ENCODE results near the gene TBATA.

The TBATA gene

DNA sequence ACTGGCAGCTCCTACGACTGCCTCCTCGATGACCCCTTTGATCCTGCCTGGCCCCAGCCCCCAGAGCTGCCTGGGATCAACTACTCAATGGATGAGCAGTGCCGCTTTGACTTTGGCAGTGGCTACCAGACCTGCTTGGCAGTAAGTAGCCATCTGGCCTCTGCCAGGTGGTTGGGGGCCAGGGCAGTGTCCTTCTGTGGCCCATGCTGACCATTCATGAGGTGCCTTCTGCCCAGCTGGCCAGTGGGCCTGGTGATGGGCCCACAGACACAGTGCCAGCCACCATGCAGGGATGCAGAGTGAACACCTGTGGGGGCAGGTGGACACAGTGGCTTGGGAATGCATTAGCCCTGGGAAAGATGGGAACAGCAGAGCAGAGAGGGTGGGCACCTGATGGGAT lies 50.0 kb downstream of the TBATA start (continued):
- no peak for TF ChIP-seq ZNF514 (tag by site-specific recombination; IDR thresholded peaks at IDR 0.05)
- TF ChIP-seq PRDM6 (tag by site-specific recombination; IDR thresholded peaks at IDR 0.05), result no peak
- no peak for TF ChIP-seq HOXA7 (CRISPR knock-in tag; IDR thresholded peaks at IDR 0.05; ENCODE audit: borderline replicate concordance)
- TF ChIP-seq ZNF830 (tag by site-specific recombination; IDR thresholded peaks at IDR 0.05; ENCODE audit: low read depth), result no peak
- no peak for TF ChIP-seq ZNF843 (tag by site-specific recombination; IDR thresholded peaks at IDR 0.05)
- no peak for TF ChIP-seq ZNF544 (tag by site-specific recombination; IDR thresholded peaks at IDR 0.05)
- no peak for TF ChIP-seq PRDM4 (tag by site-specific recombination; IDR thresholded peaks at IDR 0.05)
- TF ChIP-seq ZNF785 (tag by site-specific recombination; IDR thresholded peaks at IDR 0.05), result no peak
- TF ChIP-seq ZNF670 (tag by site-specific recombination; IDR thresholded peaks at IDR 0.05; ENCODE audit: low read depth), result no peak

DNA sequence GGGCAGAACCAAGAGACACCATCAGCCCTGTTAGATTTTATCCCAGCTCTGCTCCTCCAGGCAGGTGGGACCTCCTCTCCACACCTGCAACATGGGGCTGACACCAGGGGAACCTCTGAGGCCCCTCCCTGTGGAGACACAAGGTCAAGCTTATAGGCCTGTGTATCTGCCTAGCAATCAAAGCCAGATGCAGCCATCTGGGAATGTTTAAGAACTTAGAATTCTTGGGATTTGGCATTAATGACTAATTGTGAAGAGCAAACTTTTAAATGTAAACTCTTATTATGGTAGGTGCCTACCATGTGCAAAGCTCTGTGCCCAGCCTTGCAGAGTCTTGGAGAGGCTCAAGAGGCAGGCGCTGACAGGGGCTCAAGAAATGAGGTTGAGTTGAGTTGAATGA lies 52.1 kb downstream of the TBATA start:
- CTCF ChIA-PET, result no interaction called here
- TF ChIP-seq ZNF121 (tag by site-specific recombination; IDR thresholded peaks at IDR 0.05) (no peak), KLF10 (tag by site-specific recombination; IDR thresholded peaks at IDR 0.05) (no peak), ZNF398 (tag by site-specific recombination; IDR thresholded peaks at IDR 0.05) (no peak), ZNF37A (tag by site-specific recombination; IDR thresholded peaks at IDR 0.05) (no peak), ZNF510 (tag by site-specific recombination; IDR thresholded peaks at IDR 0.05; ENCODE audit: insufficient replicate concordance) (no peak)
- no peaks in the 10 kb centered on the region for H3K9me3 ChIP-seq (ENCODE audit: control insufficient read depth, insufficient read depth, low read depth, low read length)
- POLR2A ChIA-PET, result no interaction called here
- H3K36me3 ChIP-seq (ENCODE audit: control insufficient read depth in 2 of 2, insufficient read depth in 1 of 2, low read length in 2 of 2), result no peaks in the 10 kb centered on the region
- H3K4me3 ChIP-seq (ENCODE audit: low read depth, low read length), result no peak overlapping the region
- no peak overlapping the region for H3K27ac ChIP-seq (ENCODE audit: extremely low read depth, low read depth, low read length)
- no peaks in the 10 kb centered on the region for H3K4me1 ChIP-seq (ENCODE audit: control insufficient read depth, insufficient read depth, low read length)

- ChIA-PET CTCF (no interaction called here), POLR2A (no interaction called here)
- H3K4me1 ChIP-seq (ENCODE audit: control insufficient read depth, insufficient read depth, low read length), result no peaks in the 10 kb centered on the region
- H3K9me3 ChIP-seq (ENCODE audit: control insufficient read depth, insufficient read depth, low read depth, low read length), result no peaks in the 10 kb centered on the region
- no peak overlapping the region for H3K4me3 ChIP-seq (ENCODE audit: low read depth, low read length)
- no peak overlapping the region for H3K27ac ChIP-seq (ENCODE audit: extremely low read depth, low read depth, low read length)
- H3K36me3 ChIP-seq (ENCODE audit: control insufficient read depth in 2 of 2, insufficient read depth in 1 of 2, low read length in 2 of 2), result no peaks in the 10 kb centered on the region
- TF ChIP-seq, protein P1, sequence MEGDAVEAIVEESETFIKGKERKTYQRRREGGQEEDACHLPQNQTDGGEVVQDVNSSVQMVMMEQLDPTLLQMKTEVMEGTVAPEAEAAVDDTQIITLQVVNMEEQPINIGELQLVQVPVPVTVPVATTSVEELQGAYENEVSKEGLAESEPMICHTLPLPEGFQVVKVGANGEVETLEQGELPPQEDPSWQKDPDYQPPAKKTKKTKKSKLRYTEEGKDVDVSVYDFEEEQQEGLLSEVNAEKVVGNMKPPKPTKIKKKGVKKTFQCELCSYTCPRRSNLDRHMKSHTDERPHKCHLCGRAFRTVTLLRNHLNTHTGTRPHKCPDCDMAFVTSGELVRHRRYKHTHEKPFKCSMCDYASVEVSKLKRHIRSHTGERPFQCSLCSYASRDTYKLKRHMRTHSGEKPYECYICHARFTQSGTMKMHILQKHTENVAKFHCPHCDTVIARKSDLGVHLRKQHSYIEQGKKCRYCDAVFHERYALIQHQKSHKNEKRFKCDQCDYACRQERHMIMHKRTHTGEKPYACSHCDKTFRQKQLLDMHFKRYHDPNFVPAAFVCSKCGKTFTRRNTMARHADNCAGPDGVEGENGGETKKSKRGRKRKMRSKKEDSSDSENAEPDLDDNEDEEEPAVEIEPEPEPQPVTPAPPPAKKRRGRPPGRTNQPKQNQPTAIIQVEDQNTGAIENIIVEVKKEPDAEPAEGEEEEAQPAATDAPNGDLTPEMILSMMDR (tag by site-specific recombination; IDR thresholded peaks at IDR 0.05), result no peak
- TF ChIP-seq ZNF560 (tag by site-specific recombination; IDR thresholded peaks at IDR 0.05; ENCODE audit: borderline replicate concordance), result no peak
- TF ChIP-seq ZNF837 (tag by site-specific recombination; IDR thresholded peaks at IDR 0.05), result no peak
- TF ChIP-seq ZNF843 (tag by site-specific recombination; IDR thresholded peaks at IDR 0.05), result no peak
- TF ChIP-seq ZBTB20 (tag by site-specific recombination; IDR thresholded peaks at IDR 0.05), result no peak
- no peak for TF ChIP-seq ZNF266 (tag by site-specific recombination; IDR thresholded peaks at IDR 0.05; ENCODE audit: low read depth)
- TF ChIP-seq ZNF785 (tag by site-specific recombination; IDR thresholded peaks at IDR 0.05), result no peak
- no peak for TF ChIP-seq ZNF280D (tag by site-specific recombination; IDR thresholded peaks at IDR 0.05)
- TF ChIP-seq, protein P2, sequence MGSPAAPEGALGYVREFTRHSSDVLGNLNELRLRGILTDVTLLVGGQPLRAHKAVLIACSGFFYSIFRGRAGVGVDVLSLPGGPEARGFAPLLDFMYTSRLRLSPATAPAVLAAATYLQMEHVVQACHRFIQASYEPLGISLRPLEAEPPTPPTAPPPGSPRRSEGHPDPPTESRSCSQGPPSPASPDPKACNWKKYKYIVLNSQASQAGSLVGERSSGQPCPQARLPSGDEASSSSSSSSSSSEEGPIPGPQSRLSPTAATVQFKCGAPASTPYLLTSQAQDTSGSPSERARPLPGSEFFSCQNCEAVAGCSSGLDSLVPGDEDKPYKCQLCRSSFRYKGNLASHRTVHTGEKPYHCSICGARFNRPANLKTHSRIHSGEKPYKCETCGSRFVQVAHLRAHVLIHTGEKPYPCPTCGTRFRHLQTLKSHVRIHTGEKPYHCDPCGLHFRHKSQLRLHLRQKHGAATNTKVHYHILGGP (tag by site-specific recombination; IDR thresholded peaks at IDR 0.05), result no peak
Measured at GRCh38 chr10:70732569-70732968, 52.6 kb downstream of the TBATA start.
